Natural killer cell (primary cell): Measurements from ENCODE around the gene CDC42EP1. TPM values are rescaled to one million over a fixed set of nuclear protein-coding genes. Genes with fewer than 3 reads are reported as not detected.

Source experiments
- ATAC-seq, 3 donors: fragments of 150-1000 bp in 2 of 3; fragments of 200-7000 bp in 1 of 3; cut with Tn5 transposase; 1 replicate in 1 of 3; 2 replicates in 2 of 3; pipeline ENCODE4 v1.10.0; 2021; ENCODE audit warnings: mild to moderate bottlenecking in 2 of 3, moderate library complexity in 2 of 3
- DNase-seq, 2 donors: peaks; one replicate each; pipeline versions ENCODE4 v3.0.0 to v3.0.0-alpha.2; 2013 to 2021; ENCODE audit warnings: mixed read lengths in 1 of 2
- H3K27ac ChIP-seq: one replicate; pipeline ENCODE4 v1.5.1; 2013; ENCODE audit warnings: mild to moderate bottlenecking, low read length
- H3K27me3 ChIP-seq: one replicate; pipeline ENCODE4 v1.6.1; 2013; ENCODE audit warnings: low read length; ENCODE audit not compliant: control insufficient read depth, insufficient read depth
- H3K36me3 ChIP-seq: one replicate; pipeline ENCODE4 v1.6.1; 2013; ENCODE audit warnings: low read length; ENCODE audit not compliant: control insufficient read depth, insufficient read depth
- H3K4me1 ChIP-seq: one replicate; pipeline ENCODE4 v1.6.1; 2013; ENCODE audit warnings: low read length; ENCODE audit not compliant: control insufficient read depth, insufficient read depth
- H3K4me3 ChIP-seq: one replicate; pipeline ENCODE4 v1.5.1; 2013; ENCODE audit warnings: low read length
- H3K9me3 ChIP-seq: one replicate; pipeline ENCODE4 v1.6.1; 2013; ENCODE audit warnings: low read length; ENCODE audit not compliant: control insufficient read depth, insufficient read depth
- H3K27ac Mint-ChIP-seq, 2 donors: one replicate each; pipeline ENCODE4 v1.8.0; 2022; ENCODE audit warnings: mild to moderate bottlenecking in 2 of 2, mixed read lengths in 2 of 2, moderate library complexity in 1 of 2
- H3K27me3 Mint-ChIP-seq, 2 donors: one replicate each; pipeline ENCODE4 v1.8.0; 2022; ENCODE audit warnings: low read depth in 2 of 2, mixed read lengths in 2 of 2
- H3K36me3 Mint-ChIP-seq: one replicate; pipeline ENCODE4 v1.8.0; 2022; ENCODE audit warnings: mixed read lengths
- H3K4me1 Mint-ChIP-seq, 2 donors: one replicate each; pipeline ENCODE4 v1.8.0; 2022; ENCODE audit warnings: mixed read lengths in 2 of 2
- H3K4me3 Mint-ChIP-seq: one replicate; pipeline ENCODE4 v1.8.0; 2022; ENCODE audit warnings: mild to moderate bottlenecking, moderate library complexity, mixed read lengths
- H3K9me3 Mint-ChIP-seq, 2 donors: one replicate each; pipeline ENCODE4 v1.8.0; 2022; ENCODE audit warnings: mixed read lengths in 2 of 2
- CTCF ChIP-seq: fragments of 200-600 bp; IDR thresholded peaks from one replicate; pipeline ENCODE4 v1.8.0; 2022; ENCODE audit warnings: antibody characterized with exemption
- WGBS: methylation state at CpG from one replicate; pipeline ENCODE4 v1.1.7; 2013; ENCODE audit warnings: missing lambda C conversion rate; ENCODE audit not compliant: insufficient coverage; 5-methylcytosine and 5-hydroxymethylcytosine counted together
- intact Hi-C: fragments of 100-400 bp; cut with micrococcal nuclease; formaldehyde crosslinking; loops from one replicate; pipeline ENCODE4 v1.14.2; 2022
- total RNA-seq, 4 donors: library from RNA; stranded (reverse); fragments of 120-200 nt in 1 of 4; gene quantifications; one replicate each; pipeline versions ENCODE4 v1.2.3 to v1.2.4, GENCODE V29; 2013 to 2022

CDC42EP1 gene
- total RNA-seq, 3 donors from 2014 or later (not counting 1 experiment from before 2014, with no cell fraction given), result 0.27 to 0.78 TPM; not detected in 1

GRCh38 chr22:37570661-37570976 is 10.3 kb downstream of the CDC42EP1 start:
- Histone ChIP-seq H3K9me3 (no peaks in the 10 kb centered on the region), H3K27ac (no peak overlapping the region), H3K27me3 (no peaks in the 10 kb centered on the region), H3K4me3 (no peak overlapping the region), H3K36me3 (no peaks in the 10 kb centered on the region), H3K4me1 (peaks cover 21% of the 10 kb centered on the region)
- no peak for DNase-seq
- TF ChIP-seq CTCF, result no peak
- no peak for ATAC-seq
- H3K36me3 Mint-ChIP-seq, result no peaks in the 10 kb centered on the region
- H3K9me3 Mint-ChIP-seq, result no peaks in the 10 kb centered on the region
- peaks cover 21% of the 10 kb centered on the region in 2 donors for H3K4me1 Mint-ChIP-seq
- WGBS, result 96% methylated on average over 4 of the region's 4 CpGs
- H3K4me3 Mint-ChIP-seq, result no peak overlapping the region
- H3K27ac Mint-ChIP-seq, result no peak overlapping the region
- peaks cover 0 to 13% of the 10 kb centered on the region in 2 donors for H3K27me3 Mint-ChIP-seq
- intact Hi-C loops, result no loop called here

- intact Hi-C loops, result no loop called here
- TF ChIP-seq CTCF, result no peak
- H3K27ac Mint-ChIP-seq, result no peak overlapping the region
Observed at GRCh38 chr22:37571258-37571991, 11.1 kb downstream of the CDC42EP1 start.

GRCh38 chr22:37571992-37572373 is 11.7 kb downstream of the CDC42EP1 start:
- peaks cover 8% of the 10 kb centered on the region for H3K4me1 ChIP-seq
- Mint-ChIP-seq H3K4me3 (no peak overlapping the region), H3K9me3 (no peaks in the 10 kb centered on the region), H3K27me3 (peaks cover 0 to 9% of the 10 kb centered on the region in 2 donors), H3K27ac (no peak overlapping the region), H3K36me3 (no peaks in the 10 kb centered on the region), H3K4me1 (peaks cover 7 to 8% of the 10 kb centered on the region in 2 donors)
- no peak overlapping the region for H3K27ac ChIP-seq
- intact Hi-C loops, result no loop called here
- no peak for DNase-seq
- no peaks in the 10 kb centered on the region for H3K9me3 ChIP-seq
- no peak for ATAC-seq
- WGBS, result 97% methylated on average over 8 of the region's 8 CpGs
- H3K27me3 ChIP-seq, result no peaks in the 10 kb centered on the region
- no peaks in the 10 kb centered on the region for H3K36me3 ChIP-seq
- TF ChIP-seq CTCF, result no peak
- H3K4me3 ChIP-seq, result no peak overlapping the region

More at GRCh38 chr22:37571258-37571991, 11.1 kb downstream of the CDC42EP1 start:
- Mint-ChIP-seq H3K27me3 (peaks cover 0 to 9% of the 10 kb centered on the region in 2 donors), H3K9me3 (no peaks in the 10 kb centered on the region), H3K36me3 (no peaks in the 10 kb centered on the region), H3K4me1 (peaks cover 13% of the 10 kb centered on the region in 2 donors), H3K4me3 (no peak overlapping the region)
- no peak for ATAC-seq
- H3K27ac ChIP-seq, result no peak overlapping the region
- H3K9me3 ChIP-seq, result no peaks in the 10 kb centered on the region
- no peak overlapping the region for H3K4me3 ChIP-seq
- peaks cover 13% of the 10 kb centered on the region for H3K4me1 ChIP-seq
- WGBS, result 74% methylated on average over 16 of the region's 16 CpGs
- no peaks in the 10 kb centered on the region for H3K27me3 ChIP-seq
- DNase-seq, result no peak
- H3K36me3 ChIP-seq, result no peaks in the 10 kb centered on the region

- no peak overlapping the region for H3K4me3 ChIP-seq
- peaks cover 8 to 15% of the 10 kb centered on the region in 2 donors for H3K4me1 Mint-ChIP-seq
- peaks cover 3 to 4% of the 10 kb centered on the region in 2 donors for H3K27me3 Mint-ChIP-seq
- no peaks in the 10 kb centered on the region for H3K9me3 Mint-ChIP-seq
- no peaks in the 10 kb centered on the region for H3K9me3 ChIP-seq
- no peaks in the 10 kb centered on the region for H3K36me3 Mint-ChIP-seq
- H3K4me1 ChIP-seq, result peaks cover 10% of the 10 kb centered on the region
- H3K27ac ChIP-seq, result no peak overlapping the region
- no peak for TF ChIP-seq CTCF
- no peak for ATAC-seq
- no peak overlapping the region for H3K27ac Mint-ChIP-seq
- no peaks in the 10 kb centered on the region for H3K27me3 ChIP-seq
- intact Hi-C loops, result no loop called here
- WGBS, result 87% methylated on average over 10 of the region's 10 CpGs
- H3K36me3 ChIP-seq, result no peaks in the 10 kb centered on the region
- H3K4me3 Mint-ChIP-seq, result no peak overlapping the region
- DNase-seq, result no peak
Observed at GRCh38 chr22:37575490-37576003, 15.3 kb downstream of the CDC42EP1 start.
